HepG2 (cell line): Measurements from ENCODE around the gene SLC2A8. TPM values are rescaled to one million over a fixed set of nuclear protein-coding genes. Genes with fewer than 3 reads are reported as not detected.

Source experiments
- MBD4 ChIP-seq: IDR thresholded peaks from 2 replicates; pipeline ENCODE4 v1.6.1; 2012; ENCODE audit warnings: low read length, inconsistent platforms, borderline replicate concordance
- MIXL1 ChIP-seq: IDR thresholded peaks from 2 replicates; pipeline ENCODE4 v1.6.1; 2016
- POLR2AphosphoS5 ChIP-seq: IDR thresholded peaks from 2 replicates; pipeline ENCODE4 v1.6.1; 2012; ENCODE audit warnings: low read depth, low read length
- RBAK ChIP-seq: sonication (generic); formaldehyde crosslinking; IDR thresholded peaks from 2 replicates; pipeline ENCODE4 v1.5.1; 2020; ENCODE audit warnings: mild to moderate bottlenecking, missing genetic modification reagents
- SIN3A ChIP-seq: IDR thresholded peaks from 2 replicates; pipeline ENCODE4 v1.6.1; 2011; ENCODE audit warnings: low read depth, mild to moderate bottlenecking, control low read depth, low read length, borderline replicate concordance
- STAG1 ChIP-seq: sonication (generic); formaldehyde crosslinking; IDR thresholded peaks from 2 replicates; pipeline ENCODE4 v1.4.0; 2020; ENCODE audit warnings: missing genetic modification reagents
- TERF1 ChIP-seq: sonication (generic); formaldehyde crosslinking; IDR thresholded peaks from 2 replicates; pipeline ENCODE4 v1.8.0; 2022; ENCODE audit warnings: mild to moderate bottlenecking, missing genetic modification reagents, moderate library complexity
- TFDP2 ChIP-seq: sonication (generic); formaldehyde crosslinking; IDR thresholded peaks from 2 replicates; pipeline ENCODE4 v1.4.0; 2020; ENCODE audit warnings: missing genetic modification reagents
- THYN1 ChIP-seq: sonication (generic); formaldehyde crosslinking; IDR thresholded peaks from 2 replicates; pipeline ENCODE4 v1.8.1; 2023; ENCODE audit warnings: low read depth, mild to moderate bottlenecking, moderate library complexity, missing genetic modification reagents, borderline replicate concordance
- TRAFD1 ChIP-seq: sonication (generic); formaldehyde crosslinking; IDR thresholded peaks from 2 replicates; pipeline ENCODE4 v1.5.1; 2020; ENCODE audit warnings: missing genetic modification reagents, mild to moderate bottlenecking, borderline replicate concordance
- ZC3H13 ChIP-seq: sonication (generic); formaldehyde crosslinking; IDR thresholded peaks from 2 replicates; pipeline ENCODE4 v1.8.1; 2023; ENCODE audit warnings: mild to moderate bottlenecking, missing genetic modification reagents, moderate library complexity
- ZNF275 ChIP-seq: sonication (generic); formaldehyde crosslinking; IDR thresholded peaks from 2 replicates; pipeline ENCODE4 v1.8.0; 2022; ENCODE audit warnings: missing genetic modification reagents, mild to moderate bottlenecking, inconsistent platforms, borderline replicate concordance
- polyA plus RNA-seq, 8 experiments: library from polyadenylated mRNA; depleted of rRNA in 3 of 8; stranded (reverse) in 7 of 8; unstranded in 1 of 8; fragments of >200 nt; fragmentation: Illumina TruSeq in 4 of 8; extraction: Trizol in 4 of 8; gene quantifications; 2 replicates each; pipeline versions ENCODE4 v1.2.1 to v1.2.3, GENCODE V29; 2011 to 2016; ENCODE audit warnings: low read depth in 4 of 8, missing spikeins in 1 of 8, mixed read lengths in 1 of 8; ENCODE audit not compliant: insufficient read depth in 1 of 8
- total RNA-seq, 5 experiments: library from RNA; depleted of rRNA; stranded (reverse); fragments of >200 nt; fragmentation: Illumina TruSeq; extraction: Trizol; gene quantifications; 2 replicates each; pipeline ENCODE4 v1.2.3, GENCODE V29; 2016; ENCODE audit warnings: low read depth in 1 of 5
- TF ChIP-seq, protein P1 (sequence below): IDR thresholded peaks from 2 replicates; pipeline ENCODE4 v1.6.1; 2016
- TF ChIP-seq, protein P2 (sequence below): sonication (generic); formaldehyde crosslinking; IDR thresholded peaks from 2 replicates; pipeline ENCODE4 v1.9.0; 2021; ENCODE audit warnings: missing genetic modification reagents, borderline replicate concordance
- TF ChIP-seq, protein P3 (sequence below): sonication (generic); formaldehyde crosslinking; IDR thresholded peaks from 2 replicates; pipeline ENCODE4 v1.4.0; 2020; ENCODE audit warnings: mild to moderate bottlenecking, missing genetic modification reagents

SLC2A8 gene
- total and polyA plus RNA-seq, 2 of the 13 experiments (the other 11 are each of a cell fraction or from before 2014, with no cell fraction given), result 22.6 to 48.6 TPM

DNA sequence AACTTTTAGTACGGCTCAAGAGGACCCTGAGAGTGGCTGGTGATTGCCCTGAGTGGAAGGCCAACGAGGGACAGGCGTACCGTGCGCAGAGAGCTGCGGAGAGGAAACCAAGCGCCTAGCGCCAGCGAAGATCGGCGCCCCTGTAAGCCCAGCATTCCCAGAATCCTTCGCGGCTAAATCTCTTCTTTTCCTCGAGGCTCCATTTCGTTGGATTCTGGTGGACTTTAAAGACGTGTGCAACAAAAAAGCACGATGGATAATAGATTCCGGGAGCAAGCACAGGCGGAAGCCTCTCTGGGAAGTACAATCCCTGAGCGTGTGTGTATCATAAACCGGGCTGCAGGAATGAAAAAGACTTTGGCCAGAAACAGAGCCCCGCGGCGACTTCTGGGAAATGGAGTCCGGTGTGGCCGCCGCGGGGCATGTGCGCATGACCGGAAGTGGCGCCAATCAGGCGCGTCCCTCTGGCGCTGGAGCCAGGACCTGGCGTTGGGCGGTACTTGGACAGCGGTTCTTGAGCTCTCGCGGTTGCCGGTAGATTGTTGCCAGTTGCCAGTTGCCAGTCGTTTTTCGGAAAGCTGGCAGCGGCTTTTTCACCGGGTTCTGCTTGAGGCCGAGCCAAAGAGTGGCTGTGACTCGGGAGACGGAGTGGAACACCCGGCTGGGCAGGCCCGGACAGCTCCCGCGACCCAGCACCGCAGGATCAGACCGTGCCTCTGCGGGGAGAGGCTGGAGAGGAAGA is 27.1 kb downstream of the SLC2A8 start, which contains the start of gene ZNF79 (continued):
- TF ChIP-seq MBD4 (no peak), TERF1 (CRISPR knock-in tag) (no peak), SIN3A (peak; percentile 83), RBAK (CRISPR knock-in tag) (no peak), STAG1 (CRISPR knock-in tag) (no peak; the same call in 1 of the 2 replicates), POLR2AphosphoS5 (peak; percentile 63), ZNF275 (no peak), TFDP2 (CRISPR knock-in tag) (peak; percentile 60), TRAFD1 (CRISPR knock-in tag) (no peak), MIXL1 (CRISPR knock-in tag) (no peak; the same call in none of the 2 replicates), ZC3H13 (CRISPR knock-in tag) (no peak), THYN1 (CRISPR knock-in tag) (no peak)
- TF ChIP-seq, protein P1, sequence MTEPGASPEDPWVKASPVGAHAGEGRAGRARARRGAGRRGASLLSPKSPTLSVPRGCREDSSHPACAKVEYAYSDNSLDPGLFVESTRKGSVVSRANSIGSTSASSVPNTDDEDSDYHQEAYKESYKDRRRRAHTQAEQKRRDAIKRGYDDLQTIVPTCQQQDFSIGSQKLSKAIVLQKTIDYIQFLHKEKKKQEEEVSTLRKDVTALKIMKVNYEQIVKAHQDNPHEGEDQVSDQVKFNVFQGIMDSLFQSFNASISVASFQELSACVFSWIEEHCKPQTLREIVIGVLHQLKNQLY (CRISPR knock-in tag), result 0 out of 2 replicates have a peak, but pooled peaks have one; percentile 10
- TF ChIP-seq, protein P2, sequence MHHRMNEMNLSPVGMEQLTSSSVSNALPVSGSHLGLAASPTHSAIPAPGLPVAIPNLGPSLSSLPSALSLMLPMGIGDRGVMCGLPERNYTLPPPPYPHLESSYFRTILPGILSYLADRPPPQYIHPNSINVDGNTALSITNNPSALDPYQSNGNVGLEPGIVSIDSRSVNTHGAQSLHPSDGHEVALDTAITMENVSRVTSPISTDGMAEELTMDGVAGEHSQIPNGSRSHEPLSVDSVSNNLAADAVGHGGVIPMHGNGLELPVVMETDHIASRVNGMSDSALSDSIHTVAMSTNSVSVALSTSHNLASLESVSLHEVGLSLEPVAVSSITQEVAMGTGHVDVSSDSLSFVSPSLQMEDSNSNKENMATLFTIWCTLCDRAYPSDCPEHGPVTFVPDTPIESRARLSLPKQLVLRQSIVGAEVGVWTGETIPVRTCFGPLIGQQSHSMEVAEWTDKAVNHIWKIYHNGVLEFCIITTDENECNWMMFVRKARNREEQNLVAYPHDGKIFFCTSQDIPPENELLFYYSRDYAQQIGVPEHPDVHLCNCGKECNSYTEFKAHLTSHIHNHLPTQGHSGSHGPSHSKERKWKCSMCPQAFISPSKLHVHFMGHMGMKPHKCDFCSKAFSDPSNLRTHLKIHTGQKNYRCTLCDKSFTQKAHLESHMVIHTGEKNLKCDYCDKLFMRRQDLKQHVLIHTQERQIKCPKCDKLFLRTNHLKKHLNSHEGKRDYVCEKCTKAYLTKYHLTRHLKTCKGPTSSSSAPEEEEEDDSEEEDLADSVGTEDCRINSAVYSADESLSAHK (CRISPR knock-in tag), result no peak
- TF ChIP-seq, protein P3, sequence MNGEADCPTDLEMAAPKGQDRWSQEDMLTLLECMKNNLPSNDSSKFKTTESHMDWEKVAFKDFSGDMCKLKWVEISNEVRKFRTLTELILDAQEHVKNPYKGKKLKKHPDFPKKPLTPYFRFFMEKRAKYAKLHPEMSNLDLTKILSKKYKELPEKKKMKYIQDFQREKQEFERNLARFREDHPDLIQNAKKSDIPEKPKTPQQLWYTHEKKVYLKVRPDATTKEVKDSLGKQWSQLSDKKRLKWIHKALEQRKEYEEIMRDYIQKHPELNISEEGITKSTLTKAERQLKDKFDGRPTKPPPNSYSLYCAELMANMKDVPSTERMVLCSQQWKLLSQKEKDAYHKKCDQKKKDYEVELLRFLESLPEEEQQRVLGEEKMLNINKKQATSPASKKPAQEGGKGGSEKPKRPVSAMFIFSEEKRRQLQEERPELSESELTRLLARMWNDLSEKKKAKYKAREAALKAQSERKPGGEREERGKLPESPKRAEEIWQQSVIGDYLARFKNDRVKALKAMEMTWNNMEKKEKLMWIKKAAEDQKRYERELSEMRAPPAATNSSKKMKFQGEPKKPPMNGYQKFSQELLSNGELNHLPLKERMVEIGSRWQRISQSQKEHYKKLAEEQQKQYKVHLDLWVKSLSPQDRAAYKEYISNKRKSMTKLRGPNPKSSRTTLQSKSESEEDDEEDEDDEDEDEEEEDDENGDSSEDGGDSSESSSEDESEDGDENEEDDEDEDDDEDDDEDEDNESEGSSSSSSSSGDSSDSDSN, result peak; percentile 78
